Neural cell (in vitro differentiated cells): Measurements from ENCODE around the gene LORICRIN. TPM values are rescaled to one million over a fixed set of nuclear protein-coding genes. Genes with fewer than 3 reads are reported as not detected.

Experiments used
- H2AFZ ChIP-seq: fragments of 200-600, 300-800 bp; sonication (generic), shearing (Covaris generic); 2 replicates; pipeline ENCODE4 v1.6.0; 2014; ENCODE audit warnings: low read depth, mild to moderate bottlenecking, antibody characterized with exemption, low read length, moderate library complexity
- H3F3A ChIP-seq: fragments of 200-600 bp; shearing (Covaris generic); 2 replicates; pipeline ENCODE4 v1.6.1; 2016; ENCODE audit warnings: mild to moderate bottlenecking, moderate library complexity, mixed read lengths, antibody characterized with exemption, low read length; ENCODE audit not compliant: insufficient read depth, poor library complexity, severe bottlenecking
- H3K27ac ChIP-seq: fragments of 200-600, 300-800 bp; sonication (generic), shearing (Covaris generic); 2 replicates; pipeline ENCODE4 v1.5.1; 2014; ENCODE audit warnings: mild to moderate bottlenecking, low read length, moderate library complexity
- H3K27me3 ChIP-seq: fragments of 300-800, 200-600 bp; sonication (generic), shearing (Covaris generic); 2 replicates; pipeline ENCODE4 v1.6.0; 2014; ENCODE audit warnings: mild to moderate bottlenecking, low read depth, low read length, moderate library complexity; ENCODE audit not compliant: insufficient read depth
- H3K36me3 ChIP-seq: fragments of 300-800, 200-600 bp; sonication (generic), shearing (Covaris generic); 2 replicates; pipeline ENCODE4 v1.5.1; 2014; ENCODE audit warnings: mild to moderate bottlenecking, antibody characterized with exemption, low read length, moderate library complexity; ENCODE audit not compliant: insufficient read depth
- H3K4me2 ChIP-seq: fragments of 300-800, 200-600 bp; sonication (generic), shearing (Covaris generic); 2 replicates; pipeline ENCODE4 v1.6.0; 2014; ENCODE audit warnings: mild to moderate bottlenecking, low read length
- H3K4me3 ChIP-seq: fragments of 300-800, 200-600 bp; sonication (generic), shearing (Covaris generic); 2 replicates; pipeline ENCODE4 v1.5.1; 2014; ENCODE audit warnings: mild to moderate bottlenecking, low read length, moderate library complexity
- H3K79me2 ChIP-seq: fragments of 200-600 bp; shearing (Covaris generic); replicated peaks from 2 replicates; pipeline ENCODE4 v1.6.0; 2014; ENCODE audit warnings: mild to moderate bottlenecking, low read length, moderate library complexity; ENCODE audit not compliant: insufficient read depth
- H3K9ac ChIP-seq: fragments of 300-800, 200-600 bp; sonication (generic), shearing (Covaris generic); 2 replicates; pipeline ENCODE4 v1.6.1; 2016; ENCODE audit warnings: mild to moderate bottlenecking, low read length, mixed read lengths
- H3K9me2 ChIP-seq: fragments of 200-600 bp; shearing (Covaris generic); 2 replicates; pipeline ENCODE4 v1.6.1; 2016; ENCODE audit warnings: mild to moderate bottlenecking, low read length, mixed read lengths; ENCODE audit not compliant: insufficient read depth
- H3K9me3 ChIP-seq: fragments of 200-600, 300-800 bp; sonication (generic), shearing (Covaris generic); 2 replicates; pipeline ENCODE4 v1.6.1; 2016; ENCODE audit warnings: mild to moderate bottlenecking, mixed run types, low read length, moderate library complexity, mixed read lengths
- H4K20me1 ChIP-seq: fragments of 200-600 bp; shearing (Covaris generic); 2 replicates; pipeline ENCODE4 v1.6.1; 2016; ENCODE audit warnings: mild to moderate bottlenecking, mixed run types; ENCODE audit not compliant: insufficient read depth
- CTCF ChIP-seq: fragments of 450-650 bp; IDR thresholded peaks from 2 replicates; pipeline ENCODE4 v1.5.1; 2014; ENCODE audit warnings: antibody characterized with exemption, mild to moderate bottlenecking, moderate library complexity; ENCODE audit not compliant: poor library complexity, severe bottlenecking
- EP300 ChIP-seq: fragments of 450-650 bp; conservative IDR thresholded peaks from 2 replicates; pipeline ENCODE4 v1.6.1; 2014; ENCODE audit warnings: antibody characterized with exemption, mild to moderate bottlenecking, moderate library complexity; ENCODE audit not compliant: poor library complexity, severe bottlenecking
- EZH2 ChIP-seq: fragments of 200-600, 300-800 bp; shearing (Covaris generic), sonication (generic); IDR thresholded peaks from 2 replicates; pipeline ENCODE4 v1.6.1; 2014; ENCODE audit warnings: antibody characterized with exemption, low read length, borderline replicate concordance, mild to moderate bottlenecking; ENCODE audit not compliant: insufficient read depth, poor library complexity, severe bottlenecking
- MXI1 ChIP-seq: fragments of 450-650 bp; conservative IDR thresholded peaks from 2 replicates; pipeline ENCODE4 v1.6.1; 2014; ENCODE audit warnings: antibody characterized with exemption, mild to moderate bottlenecking; ENCODE audit not compliant: poor library complexity, severe bottlenecking
- POLR2AphosphoS5 ChIP-seq: IDR thresholded peaks from 2 replicates; pipeline ENCODE4 v1.6.1; 2012
- RAD21 ChIP-seq: fragments of 450-650 bp; conservative IDR thresholded peaks from 2 replicates; pipeline ENCODE4 v1.6.1; 2014; ENCODE audit warnings: antibody characterized with exemption, mild to moderate bottlenecking, moderate library complexity
- REST ChIP-seq: IDR thresholded peaks from 2 replicates; pipeline ENCODE4 v1.6.1; 2012; ENCODE audit warnings: borderline replicate concordance
- SMC3 ChIP-seq: fragments of 450-650 bp; conservative IDR thresholded peaks from 2 replicates; pipeline ENCODE4 v1.6.1; 2014; ENCODE audit warnings: antibody characterized with exemption, mild to moderate bottlenecking, moderate library complexity; ENCODE audit not compliant: poor library complexity
- TAF1 ChIP-seq: IDR thresholded peaks from 2 replicates; pipeline ENCODE4 v1.6.1; 2012; ENCODE audit warnings: low read depth
- polyA plus RNA-seq: library from polyadenylated mRNA; depleted of rRNA; stranded (reverse); fragments of >200 nt; gene quantifications from 2 replicates; pipeline ENCODE4 v1.2.3, GENCODE V29; 2014

LORICRIN gene
- polyA plus RNA-seq, 1 donor from 2014 or later, result 1.3 TPM

- Histone ChIP-seq H4K20me1 (no peaks in the 10 kb centered on the region), H2AFZ (no peak overlapping the region), H3K9ac (no peak overlapping the region), H3K27ac (no peak overlapping the region), H3K36me3 (no peaks in the 10 kb centered on the region), H3K9me3 (no peaks in the 10 kb centered on the region), H3K9me2 (no peaks in the 10 kb centered on the region), H3K79me2 (no peaks in the 10 kb centered on the region), H3F3A (no peaks in the 10 kb centered on the region), H3K4me2 (no peak overlapping the region), H3K27me3 (no peaks in the 10 kb centered on the region), H3K4me3 (no peak overlapping the region)
- TF ChIP-seq CTCF (no peak), EP300 (no peak), POLR2AphosphoS5 (no peak), SMC3 (no peak), TAF1 (no peak), RAD21 (no peak), EZH2 (no peak), REST (no peak), MXI1 (no peak)
Observed at GRCh38 chr1:153271711-153272110, 12.2 kb downstream of the LORICRIN start.

- Histone ChIP-seq H3K27ac (no peak overlapping the region), H4K20me1 (no peaks in the 10 kb centered on the region), H3K9me2 (no peaks in the 10 kb centered on the region), H2AFZ (no peak overlapping the region), H3K9ac (no peak overlapping the region), H3F3A (no peaks in the 10 kb centered on the region), H3K27me3 (no peaks in the 10 kb centered on the region), H3K4me3 (no peak overlapping the region), H3K9me3 (no peaks in the 10 kb centered on the region), H3K79me2 (no peaks in the 10 kb centered on the region), H3K36me3 (no peaks in the 10 kb centered on the region), H3K4me2 (no peak overlapping the region)
- TF ChIP-seq EP300 (no peak), CTCF (no peak), SMC3 (no peak), POLR2AphosphoS5 (no peak), TAF1 (no peak), EZH2 (no peak), REST (no peak), MXI1 (no peak), RAD21 (no peak)
Observed at GRCh38 chr1:153272186-153272585, 12.7 kb downstream of the LORICRIN start.
